Vagina (tissue), 2 donors: Measurements from ENCODE around the gene SERTAD2.

ENCODE experiments used
- CTCF ChIP-seq, 3 experiments: fragments of 450-650 bp in 2 of 3; fragments of 200-600 bp in 1 of 3; sonication (generic) in 1 of 3; IDR thresholded peaks; one replicate each; pipeline ENCODE4 v1.5.1; 2017 to 2019; ENCODE audit warnings: antibody characterized with exemption in 3 of 3, mild to moderate bottlenecking in 2 of 3, moderate library complexity in 2 of 3
- POLR2A ChIP-seq, 2 donors: fragments of 450-650 bp; IDR thresholded peaks; one replicate each; pipeline ENCODE4 v1.6.1; 2017; ENCODE audit warnings: antibody characterized with exemption in 2 of 2, mild to moderate bottlenecking in 2 of 2, moderate library complexity in 2 of 2
- POLR2AphosphoS5 ChIP-seq, 2 donors: sonication (generic); formaldehyde crosslinking; IDR thresholded peaks; one replicate each; pipeline ENCODE4 v1.9.0; 2017; ENCODE audit warnings: antibody characterized with exemption in 2 of 2, mild to moderate bottlenecking in 2 of 2, low read depth in 1 of 2; ENCODE audit not compliant: insufficient read depth in 1 of 2

- TF ChIP-seq CTCF (IDR thresholded peaks at IDR 0.05): no peak
- TF ChIP-seq POLR2A (IDR thresholded peaks at IDR 0.05): no peak
- TF ChIP-seq POLR2AphosphoS5 (IDR thresholded peaks at IDR 0.05; ENCODE audit: insufficient read depth in 1 of 2, low read depth in 1 of 2): no peak
These were observed 23.0 kb downstream of the SERTAD2 start for GRCh38 chr2:64630752-64631151.
